ENCODE measurements around the gene OSTC. TPM values are rescaled to one million over a fixed set of nuclear protein-coding genes. Genes with fewer than 3 reads are reported as not detected.
A peak's percentile ranks its signal among the peaks of the same experiment; 100 is the strongest.

OSTC gene
- total and polyA plus RNA-seq, 2 experiments from 2014 or later = 319 to 637 TPM

- Histone ChIP-seq H2AFZ (peak overlapping the region; percentile 79), H3K36me3 (ENCODE audit: low read depth) (peaks cover 9% of the 10 kb centered on the region), H3K27ac (peak overlapping the region; percentile 92), H3K9me3 (ENCODE audit: low read depth) (no peaks in the 10 kb centered on the region), H3K79me2 (ENCODE audit: insufficient read depth) (peaks cover 58% of the 10 kb centered on the region), H3K4me2 (ENCODE audit: unreplicated experiment) (peak overlapping the region; percentile 99), H3F3A (ENCODE audit: insufficient read depth) (peaks cover 13% of the 10 kb centered on the region; the same call in 1 of the 2 replicates), H3K4me3 (peak overlapping the region; percentile 97), H4K20me1 (ENCODE audit: insufficient read depth) (no peaks in the 10 kb centered on the region), H3K9ac (peak overlapping the region; percentile 99), H3K4me1 (ENCODE audit: insufficient read depth) (peaks cover 28% of the 10 kb centered on the region), H3K27me3 (replicated peaks; ENCODE audit: insufficient read depth) (no peaks in the 10 kb centered on the region), H3K9me2 (ENCODE audit: insufficient read depth) (no peaks in the 10 kb centered on the region)
- DNase-seq = peak; percentile 93
- WGBS, 2 experiments (ENCODE audit: low coverage in 1 of 2, low lambda C conversion rate in 2 of 2, missing lambda C conversion rate in 2 of 2) = 1% methylated on average over 9 of the region's 9 CpGs
- no peak for TF ChIP-seq EZH2phosphoT487 (IDR thresholded peaks at IDR 0.05; ENCODE audit: insufficient read depth, low read depth)
- TF ChIP-seq EZH2 (IDR thresholded peaks at IDR 0.05; ENCODE audit: insufficient read depth, poor library complexity, severe bottlenecking) = no peak
- in situ Hi-C loops (cut with MboI) = no loop called here
Observed at GRCh38 chr4:108651014-108651791, 804 bp downstream of the OSTC start.

GRCh38 chr4:108662629-108663028 is 12.2 kb downstream of the OSTC start:
- no peak overlapping the region for H3K4me3 ChIP-seq
- H3K36me3 ChIP-seq (ENCODE audit: low read depth) = peaks cover 70% of the 10 kb centered on the region
- no peak overlapping the region for H3K9ac ChIP-seq
- peaks cover 82% of the 10 kb centered on the region for H3K79me2 ChIP-seq (ENCODE audit: insufficient read depth)
- H3K9me3 ChIP-seq (ENCODE audit: low read depth) = no peaks in the 10 kb centered on the region
- DNase-seq = no peak
- no peaks in the 10 kb centered on the region for H3K9me2 ChIP-seq (ENCODE audit: insufficient read depth)
- no peaks in the 10 kb centered on the region for H4K20me1 ChIP-seq (ENCODE audit: insufficient read depth)
- H3F3A ChIP-seq (ENCODE audit: insufficient read depth) = peaks cover 4% of the 10 kb centered on the region; the same call in 1 of the 2 replicates
- no peak overlapping the region for H3K27ac ChIP-seq
- H3K27me3 ChIP-seq (replicated peaks; ENCODE audit: insufficient read depth) = no peaks in the 10 kb centered on the region
- no peak overlapping the region for H3K4me2 ChIP-seq (ENCODE audit: unreplicated experiment)
- WGBS, 2 experiments (ENCODE audit: low coverage in 1 of 2, low lambda C conversion rate in 2 of 2, missing lambda C conversion rate in 2 of 2) = 76 to 78% methylated on average over 3 of the region's 3 CpGs
- H2AFZ ChIP-seq = no peak overlapping the region
- in situ Hi-C loops (cut with MboI) = no loop called here
- TF ChIP-seq EZH2phosphoT487 (IDR thresholded peaks at IDR 0.05; ENCODE audit: insufficient read depth, low read depth) (no peak), EZH2 (IDR thresholded peaks at IDR 0.05; ENCODE audit: insufficient read depth, poor library complexity, severe bottlenecking) (no peak)
- no peaks in the 10 kb centered on the region for H3K4me1 ChIP-seq (ENCODE audit: insufficient read depth)

- Histone ChIP-seq H2AFZ (no peak overlapping the region), H3K9ac (no peak overlapping the region), H3K27ac (no peak overlapping the region), H3K4me2 (ENCODE audit: unreplicated experiment) (no peak overlapping the region), H3K79me2 (ENCODE audit: insufficient read depth) (no peaks in the 10 kb centered on the region), H3K9me3 (ENCODE audit: low read depth) (no peaks in the 10 kb centered on the region), H3K9me2 (ENCODE audit: insufficient read depth) (no peaks in the 10 kb centered on the region), H3F3A (ENCODE audit: insufficient read depth) (0 out of 2 replicates have a peak, but pooled peaks cover 5% of the 10 kb centered on the region), H3K4me1 (ENCODE audit: insufficient read depth) (no peaks in the 10 kb centered on the region), H4K20me1 (ENCODE audit: insufficient read depth) (no peaks in the 10 kb centered on the region), H3K4me3 (no peak overlapping the region), H3K27me3 (replicated peaks; ENCODE audit: insufficient read depth) (no peaks in the 10 kb centered on the region), H3K36me3 (ENCODE audit: low read depth) (peaks cover 40% of the 10 kb centered on the region)
- in situ Hi-C loops (cut with MboI) = no loop called here
- WGBS, 2 experiments (ENCODE audit: low coverage in 1 of 2, low lambda C conversion rate in 2 of 2, missing lambda C conversion rate in 2 of 2) = 72 to 74% methylated on average over 4 of the region's 4 CpGs
- TF ChIP-seq EZH2 (IDR thresholded peaks at IDR 0.05; ENCODE audit: insufficient read depth, poor library complexity, severe bottlenecking) = no peak
- TF ChIP-seq EZH2phosphoT487 (IDR thresholded peaks at IDR 0.05; ENCODE audit: insufficient read depth, low read depth) = no peak
- DNase-seq = no peak
Observed at GRCh38 chr4:108674356-108674977, 24.1 kb downstream of the OSTC start.

- Histone ChIP-seq H3K79me2 (ENCODE audit: insufficient read depth) (no peaks in the 10 kb centered on the region), H3K9me2 (ENCODE audit: insufficient read depth) (no peaks in the 10 kb centered on the region), H3K4me2 (ENCODE audit: unreplicated experiment) (no peak overlapping the region), H4K20me1 (ENCODE audit: insufficient read depth) (no peaks in the 10 kb centered on the region), H3K27ac (no peak overlapping the region), H2AFZ (no peak overlapping the region), H3K9ac (no peak overlapping the region), H3K9me3 (ENCODE audit: low read depth) (no peaks in the 10 kb centered on the region), H3K36me3 (ENCODE audit: low read depth) (peaks cover 16% of the 10 kb centered on the region; the same call in 1 of the 2 replicates), H3K4me1 (ENCODE audit: insufficient read depth) (no peaks in the 10 kb centered on the region), H3K4me3 (no peak overlapping the region), H3F3A (ENCODE audit: insufficient read depth) (no peaks in the 10 kb centered on the region), H3K27me3 (replicated peaks; ENCODE audit: insufficient read depth) (no peaks in the 10 kb centered on the region)
- in situ Hi-C loops (cut with MboI) = no loop called here
- 36 to 37% methylated on average over 5 of the region's 5 CpGs for WGBS, 2 experiments (ENCODE audit: low coverage in 1 of 2, low lambda C conversion rate in 2 of 2, missing lambda C conversion rate in 2 of 2)
- TF ChIP-seq EZH2 (IDR thresholded peaks at IDR 0.05; ENCODE audit: insufficient read depth, poor library complexity, severe bottlenecking) = no peak
- no peak for TF ChIP-seq EZH2phosphoT487 (IDR thresholded peaks at IDR 0.05; ENCODE audit: insufficient read depth, low read depth)
- peak; percentile 38 for DNase-seq
Observed at GRCh38 chr4:108681321-108681809, 31.0 kb downstream of the OSTC start.

Data from GM23248 (cell line).